ENCODE data around the gene CNTLN.
"Not testable (repeated sequence)": the region's sequence is repeated elsewhere in the genome, so short reads cannot be mapped to it uniquely, and the experiment has no call there.

Gene CNTLN

GRCh38 chr9:17521100-17521855, 386.4 kb downstream of the CNTLN start:
- no peak for DNase-seq

- DNase-seq: not testable (repeated sequence)
Observed at GRCh38 chr9:17526726-17527125, 391.9 kb downstream of the CNTLN start.

GRCh38 chr9:17528859-17529258, 394.0 kb downstream of the CNTLN start:
- peak; percentile 14 for DNase-seq

- DNase-seq: peak; percentile 53
Observed at GRCh38 chr9:17531642-17532254, 396.9 kb downstream of the CNTLN start.

- DNase-seq: no peak
Observed at GRCh38 chr9:17532461-17532860, 397.6 kb downstream of the CNTLN start.

GRCh38 chr9:17535176-17535575, 400.3 kb downstream of the CNTLN start:
- no peak for DNase-seq

GRCh38 chr9:17536027-17536426, 401.2 kb downstream of the CNTLN start:
- DNase-seq: no peak

GRCh38 chr9:17551023-17551422, 416.2 kb downstream of the CNTLN start:
- no peak for DNase-seq

Measured in suppressor macrophage treated with lipopolysaccharide for 4 hours (primary cell).